ENCODE data around the gene ARMC3.
A peak's percentile ranks its signal among the peaks of the same experiment; 100 is the strongest.
"Not testable (repeated sequence)": the region's sequence is repeated elsewhere in the genome, so short reads cannot be mapped to it uniquely, and the experiment has no call there.

ARMC3 gene

GRCh38 chr10:23047201-23048050, 119.6 kb downstream of the ARMC3 start:
- no peak for DNase-seq (ENCODE audit: low spot score)
- no peak for FAIRE-seq

- DNase-seq (ENCODE audit: low spot score), result no peak
- no peak for FAIRE-seq
Measured at GRCh38 chr10:23048191-23048590, 120.3 kb downstream of the ARMC3 start.

- DNase-seq (ENCODE audit: low spot score), result no peak
- no peak for FAIRE-seq
Measured at GRCh38 chr10:23051278-23051677, 123.4 kb downstream of the ARMC3 start.

GRCh38 chr10:23051855-23052331, 124.0 kb downstream of the ARMC3 start:
- DNase-seq (ENCODE audit: low spot score) (no peak), FAIRE-seq (no peak)

GRCh38 chr10:23053036-23053435, 125.2 kb downstream of the ARMC3 start:
- DNase-seq (ENCODE audit: low spot score) (no peak), FAIRE-seq (no peak)

GRCh38 chr10:23055424-23056185, 127.8 kb downstream of the ARMC3 start:
- no peak for FAIRE-seq
- DNase-seq (ENCODE audit: low spot score), result no peak

- DNase-seq (ENCODE audit: low spot score) (no peak), FAIRE-seq (no peak)
Measured at GRCh38 chr10:23056186-23056579, 128.3 kb downstream of the ARMC3 start.

GRCh38 chr10:23058366-23058765, 130.5 kb downstream of the ARMC3 start:
- DNase-seq (ENCODE audit: low spot score) (no peak), FAIRE-seq (no peak)

- FAIRE-seq, result no peak
- DNase-seq (ENCODE audit: low spot score), result no peak
Measured at GRCh38 chr10:23060918-23061317, 133.1 kb downstream of the ARMC3 start.

GRCh38 chr10:23063045-23063972, 135.5 kb downstream of the ARMC3 start:
- FAIRE-seq, result no peak
- DNase-seq (ENCODE audit: low spot score), result no peak

GRCh38 chr10:23063973-23064812, 136.3 kb downstream of the ARMC3 start:
- FAIRE-seq, result no peak

GRCh38 chr10:23064813-23065114, 136.9 kb downstream of the ARMC3 start:
- not testable (repeated sequence) for FAIRE-seq; DNase-seq (ENCODE audit: low spot score)

More at GRCh38 chr10:23063973-23064812, 136.3 kb downstream of the ARMC3 start:
- DNase-seq (ENCODE audit: low spot score), result no peak

GRCh38 chr10:23065181-23065948, 137.5 kb downstream of the ARMC3 start:
- FAIRE-seq, result no peak
- DNase-seq (ENCODE audit: low spot score), result no peak

GRCh38 chr10:23067337-23067736, 139.5 kb downstream of the ARMC3 start:
- DNase-seq (ENCODE audit: low spot score) (no peak), FAIRE-seq (no peak)

- no peak for FAIRE-seq
- peak; percentile 39 for DNase-seq (ENCODE audit: low spot score)
Measured at GRCh38 chr10:23067939-23068775, 140.3 kb downstream of the ARMC3 start.

GRCh38 chr10:23069019-23069815, 141.4 kb downstream of the ARMC3 start:
- FAIRE-seq (no peak), DNase-seq (ENCODE audit: low spot score) (no peak)

GRCh38 chr10:23070092-23070912, 142.4 kb downstream of the ARMC3 start:
- DNase-seq (ENCODE audit: low spot score); FAIRE-seq: not testable (repeated sequence)
